Ovary (tissue), 9 donors: Measurements from ENCODE around the gene TRAPPC14. TPM values are rescaled to one million over a fixed set of nuclear protein-coding genes. Genes with fewer than 3 reads are reported as not detected.
A peak's percentile ranks its signal among the peaks of the same experiment; 100 is the strongest.

Experiments
- DNase-seq, 5 donors: peaks; one replicate each; pipeline ENCODE4 v3.0.0-alpha.2; 2019 to 2020
- H3K27ac ChIP-seq, 2 donors: fragments of 200-600 bp; one replicate each; pipeline versions ENCODE4 v1.5.1 to v1.8.0; 2019 to 2022
- H3K27me3 ChIP-seq: fragments of 200-600 bp; one replicate; pipeline ENCODE4 v1.8.0; 2022
- H3K36me3 ChIP-seq: fragments of 200-600 bp; sonication (generic); one replicate; pipeline ENCODE4 v1.5.1; 2019
- H3K4me1 ChIP-seq: one replicate; pipeline ENCODE4 v1.8.1; 2013; ENCODE audit warnings: mild to moderate bottlenecking, moderate library complexity; ENCODE audit not compliant: insufficient read depth
- H3K4me3 ChIP-seq: fragments of 200-600 bp; sonication (generic); one replicate; pipeline ENCODE4 v1.5.1; 2017
- H3K9me3 ChIP-seq, 2 donors: fragments of 200-600 bp in 1 of 2; sonication (generic) in 1 of 2; one replicate each; pipeline versions ENCODE4 v1.5.1 to v1.8.1; 2013 to 2019; ENCODE audit warnings: mild to moderate bottlenecking in 1 of 2, moderate library complexity in 1 of 2
- CTCF ChIP-seq, 3 donors: fragments of 450-650 bp in 2 of 3; fragments of 200-600 bp in 1 of 3; IDR thresholded peaks; one replicate each; pipeline versions ENCODE4 v1.5.1 to v1.8.0; 2016 to 2022; ENCODE audit warnings: antibody characterized with exemption in 3 of 3, mild to moderate bottlenecking in 1 of 3
- EP300 ChIP-seq: sonication (generic); formaldehyde crosslinking; IDR thresholded peaks from one replicate; pipeline ENCODE4 v1.6.1; 2017; ENCODE audit warnings: antibody characterized with exemption
- POLR2A ChIP-seq: fragments of 450-650 bp; IDR thresholded peaks from one replicate; pipeline ENCODE4 v1.6.1; 2017; ENCODE audit warnings: antibody characterized with exemption, mild to moderate bottlenecking, moderate library complexity
- WGBS, 3 donors: extraction: QIAGEN DNeasy Blood & Tissue Kit in 1 of 3; methylation state at CpG; one replicate each; pipeline versions ENCODE4 v1.1.5 to v1.1.7; 2013 to 2017; 5-methylcytosine and 5-hydroxymethylcytosine counted together
- intact Hi-C, 4 donors: fragments of 100-400 bp; cut with DNase I; formaldehyde crosslinking; loops; one replicate each; pipeline versions ENCODE4 v1.11.0 to v1.15.1; 2022 to 2023
- polyA plus RNA-seq, 2 donors: library from polyadenylated mRNA; stranded (reverse); fragments of 200-250 nt in 1 of 2; fragments of 350-450 nt in 1 of 2; fragmentation: Illumina TruSeq in 1 of 2; extraction: RNeasy Lipid Tissue Mini Kit (QIAGEN cat#74804) in 1 of 2; gene quantifications; one replicate each; pipeline ENCODE4 v1.2.3, GENCODE V29; 2013 to 2014
- total RNA-seq, 7 donors: library from RNA; depleted of rRNA in 2 of 7; stranded (reverse); fragments of >200 nt in 2 of 7; fragmentation: NEBNext Ultra II Directional in 3 of 7; extraction: Animal tissue kit (Norgen Biotek cat#: 25700) in 3 of 7; gene quantifications; one replicate each; pipeline versions ENCODE4 v1.1.0 to v1.2.4, GENCODE V29; 2016 to 2023
- donor health status: DM: no; HTN: no; CAD: no; lungs with moderate emphysema.
- donor health status: DM: no; HTN: no; CAD: no.
- donor health status: Bipolar disorder and iron deficiency.
- donor health status: DM: yes; HTN: yes; CAD: no.
- donor health status: DM: no; HTN: no; CAD: no.
- donor health status: DM: yes; HTN: yes; CAD: no.

TRAPPC14 gene
- total and polyA plus RNA-seq, 9 donors, result 2.8 to 27.2 (median 14.3) TPM

GRCh38 chr7:100163871-100164270 lies 5.3 kb upstream of the TRAPPC14 start:
- Histone ChIP-seq H3K4me3 (no peak overlapping the region), H3K36me3 (no peaks in the 10 kb centered on the region), H3K9me3 (no peaks in the 10 kb centered on the region), H3K27me3 (no peaks in the 10 kb centered on the region), H3K27ac (no peak overlapping the region), H3K4me1 (peaks cover 6% of the 10 kb centered on the region)
- intact Hi-C loops, result no loop called here
- no peak for TF ChIP-seq EP300
- TF ChIP-seq POLR2A, result no peak
- TF ChIP-seq CTCF (IDR thresholded peaks at IDR 0.05), result no peak
- 92 to 96% (median 96%) methylated on average over 5 of the region's 5 CpGs for WGBS, 3 donors
- DNase-seq, result no peak

DNA sequence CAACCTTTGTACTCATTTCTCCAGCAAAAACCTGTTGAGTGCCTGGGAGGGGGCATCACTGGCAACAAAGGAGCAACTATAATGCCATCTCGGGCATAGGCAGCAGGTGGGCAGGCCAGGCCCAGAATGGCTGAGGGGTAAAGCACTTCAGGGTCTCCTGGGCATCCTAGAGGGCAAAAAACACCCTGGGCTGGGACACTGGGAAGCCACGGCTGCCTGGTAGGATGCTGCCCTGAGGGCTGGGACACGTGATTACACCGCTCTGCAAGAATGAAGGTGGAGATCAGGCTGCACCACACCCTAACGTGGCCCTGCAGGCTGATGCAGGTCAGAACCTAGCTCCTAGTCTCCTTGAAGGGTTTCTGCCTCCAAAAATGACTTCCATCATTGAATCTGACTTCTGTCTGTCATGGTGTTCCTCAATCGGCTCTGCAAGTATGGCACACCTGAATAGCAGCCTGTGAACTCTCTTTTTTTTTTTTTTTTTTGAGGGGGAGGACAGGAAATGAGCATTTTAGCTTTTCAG lies 4.5 kb upstream of the TRAPPC14 start:
- Histone ChIP-seq H3K27ac (no peak overlapping the region), H3K4me1 (peaks cover 6% of the 10 kb centered on the region), H3K4me3 (no peak overlapping the region), H3K36me3 (no peaks in the 10 kb centered on the region), H3K27me3 (no peaks in the 10 kb centered on the region), H3K9me3 (no peaks in the 10 kb centered on the region)
- TF ChIP-seq EP300 (no peak), POLR2A (no peak), CTCF (IDR thresholded peaks at IDR 0.05) (no peak)
- WGBS, 3 donors, result 68 to 80% (median 72%) methylated on average over 6 of the region's 6 CpGs
- peak in 1 of 5 donors; percentile 28 for DNase-seq
- intact Hi-C loops, result no loop called here

- no peak overlapping the region for H3K4me3 ChIP-seq
- WGBS, 3 donors, result 79 to 88% (median 80%) methylated on average over 17 to 18 of the region's 18 CpGs
- no peaks in the 10 kb centered on the region for H3K36me3 ChIP-seq
- H3K9me3 ChIP-seq, result no peaks in the 10 kb centered on the region
- intact Hi-C loops, result no loop called here
- peak in 1 of 5 donors; percentile 35 for DNase-seq
- TF ChIP-seq EP300 (no peak), CTCF (IDR thresholded peaks at IDR 0.05) (no peak), POLR2A (no peak)
- no peaks in the 10 kb centered on the region for H3K27me3 ChIP-seq
- no peak overlapping the region for H3K27ac ChIP-seq
- peaks cover 3% of the 10 kb centered on the region for H3K4me1 ChIP-seq
Measured at GRCh38 chr7:100160067-100160466, 1.5 kb upstream of the TRAPPC14 start.

- H3K4me3 ChIP-seq, result peak overlapping the region; percentile 85
- H3K27ac ChIP-seq, result peak overlapping the region in 1 of 2 donors; percentile 75
- TF ChIP-seq CTCF (IDR thresholded peaks at IDR 0.05) (no peak), POLR2A (no peak), EP300 (no peak)
- H3K27me3 ChIP-seq, result no peaks in the 10 kb centered on the region
- intact Hi-C loops, result no loop called here
- WGBS, 3 donors, result 67 to 70% (median 70%) methylated on average over 7 of the region's 7 CpGs
- H3K36me3 ChIP-seq, result no peaks in the 10 kb centered on the region
- no peaks in the 10 kb centered on the region for H3K9me3 ChIP-seq
- H3K4me1 ChIP-seq, result peaks cover 3% of the 10 kb centered on the region
- DNase-seq, result peak in 1 of 5 donors; percentile 33
Measured at GRCh38 chr7:100159099-100159623, 638 bp upstream of the TRAPPC14 start.
